HepG2 (cell line): Measurements from ENCODE around the gene WDFY1. TPM values are rescaled to one million over a fixed set of nuclear protein-coding genes. Genes with fewer than 3 reads are reported as not detected.

Experiments used
- CC2D1A ChIP-seq: sonication (generic); formaldehyde crosslinking; IDR thresholded peaks from 2 replicates; pipeline ENCODE4 v1.8.1; 2023; ENCODE audit warnings: mild to moderate bottlenecking, missing genetic modification reagents
- HNF4G ChIP-seq, 2 experiments: sonication (generic) in 1 of 2; formaldehyde crosslinking in 1 of 2; IDR thresholded peaks; 2 replicates each; pipeline versions ENCODE4 v1.4.0 to v1.6.1; 2011 to 2020; ENCODE audit warnings: borderline replicate concordance in 2 of 2, low read depth in 2 of 2, mild to moderate bottlenecking in 2 of 2, low read length in 1 of 2, missing genetic modification reagents in 1 of 2, moderate library complexity in 1 of 2
- KIAA2018 ChIP-seq: sonication (generic); formaldehyde crosslinking; IDR thresholded peaks from 2 replicates; pipeline ENCODE4 v1.5.0; 2020; ENCODE audit warnings: mild to moderate bottlenecking, missing genetic modification reagents, borderline replicate concordance
- MAF1 ChIP-seq: sonication (generic); formaldehyde crosslinking; IDR thresholded peaks from 2 replicates; pipeline ENCODE4 v1.5.0; 2020; ENCODE audit warnings: missing genetic modification reagents, borderline replicate concordance
- REPIN1 ChIP-seq: sonication (generic); formaldehyde crosslinking; IDR thresholded peaks from 2 replicates; pipeline ENCODE4 v1.8.0; 2022; ENCODE audit warnings: missing genetic modification reagents, low read depth, mild to moderate bottlenecking, borderline replicate concordance
- ZHX1 ChIP-seq: sonication (generic); formaldehyde crosslinking; IDR thresholded peaks from 2 replicates; pipeline ENCODE4 v1.8.1; 2022; ENCODE audit warnings: low read depth, mild to moderate bottlenecking, missing genetic modification reagents
- ZNF530 ChIP-seq: sonication (generic); formaldehyde crosslinking; IDR thresholded peaks from 2 replicates; pipeline ENCODE4 v1.5.0; 2020; ENCODE audit warnings: low read depth, mild to moderate bottlenecking, missing genetic modification reagents
- ZNF574 ChIP-seq: sonication (generic); formaldehyde crosslinking; IDR thresholded peaks from 2 replicates; pipeline ENCODE4 v1.4.0; 2020; ENCODE audit warnings: missing genetic modification reagents
- ZNF772 ChIP-seq: sonication (generic); formaldehyde crosslinking; IDR thresholded peaks from 2 replicates; pipeline ENCODE4 v1.5.0; 2020; ENCODE audit warnings: mild to moderate bottlenecking, missing genetic modification reagents
- polyA plus RNA-seq, 8 experiments: library from polyadenylated mRNA; depleted of rRNA in 3 of 8; stranded (reverse) in 7 of 8; unstranded in 1 of 8; fragments of >200 nt; fragmentation: Illumina TruSeq in 4 of 8; extraction: Trizol in 4 of 8; gene quantifications; 2 replicates each; pipeline versions ENCODE4 v1.2.1 to v1.2.3, GENCODE V29; 2011 to 2016; ENCODE audit warnings: low read depth in 4 of 8, missing spikeins in 1 of 8, mixed read lengths in 1 of 8; ENCODE audit not compliant: insufficient read depth in 1 of 8
- total RNA-seq, 5 experiments: library from RNA; depleted of rRNA; stranded (reverse); fragments of >200 nt; fragmentation: Illumina TruSeq; extraction: Trizol; gene quantifications; 2 replicates each; pipeline ENCODE4 v1.2.3, GENCODE V29; 2016; ENCODE audit warnings: low read depth in 1 of 5
- TF ChIP-seq, protein P1 (sequence below): sonication (generic); formaldehyde crosslinking; IDR thresholded peaks from 2 replicates; pipeline ENCODE4 v1.5.1; 2020; ENCODE audit warnings: mild to moderate bottlenecking, missing genetic modification reagents, moderate library complexity

WDFY1 gene
- total and polyA plus RNA-seq, 2 of the 13 experiments (the other 11 are each of a cell fraction or from before 2014, with no cell fraction given): 77.0 to 78.4 TPM

DNA sequence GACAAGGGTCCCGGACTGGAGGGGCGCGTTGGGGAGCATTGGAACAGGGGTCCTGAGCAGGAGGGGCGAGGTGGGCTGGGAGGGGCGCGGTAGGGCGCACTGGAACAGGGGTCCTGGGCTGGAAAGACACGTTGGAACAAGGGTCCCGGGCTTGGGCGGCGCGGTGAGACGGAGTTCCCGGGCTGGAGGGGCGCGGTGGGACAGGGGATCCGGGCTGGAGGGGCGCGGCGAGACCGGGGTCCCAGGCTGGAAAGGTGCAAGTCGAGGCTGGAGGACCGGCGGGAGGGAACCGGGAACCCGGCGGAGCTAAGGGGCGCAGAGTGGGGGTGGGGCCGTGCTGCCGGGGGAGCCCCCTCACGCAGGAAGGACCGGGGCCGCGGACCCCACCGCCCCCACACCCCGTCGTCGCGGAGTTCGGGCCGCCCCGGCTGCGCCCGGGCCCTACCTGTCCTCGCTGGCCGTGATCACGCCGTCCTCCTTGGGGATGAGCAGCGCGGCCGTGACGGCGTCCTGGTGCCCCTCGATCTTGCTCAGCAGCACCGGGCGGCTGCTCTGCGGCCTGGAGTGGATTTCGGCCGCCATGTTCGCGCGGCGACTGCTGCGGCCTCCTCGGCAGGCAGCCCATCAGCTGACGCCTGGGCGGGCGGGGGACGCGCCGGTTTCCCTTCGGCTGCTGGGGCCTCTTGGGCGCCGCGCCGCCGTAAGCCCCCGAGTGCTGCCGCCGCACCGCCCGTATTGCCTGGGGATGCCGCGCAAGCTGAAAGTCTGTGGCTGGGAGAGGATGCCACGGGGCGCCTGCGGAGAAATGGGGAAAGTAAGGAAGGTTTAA lies at the start of gene WDFY1 (continued):
- TF ChIP-seq ZHX1 (peak; percentile 91), ZNF530 (no peak), MAF1 (CRISPR knock-in tag) (peak; percentile 92), HNF4G (IDR thresholded peaks at IDR 0.05; ENCODE audit: borderline replicate concordance, low read depth, low read length) (peak; percentile 53; the same call in 1 of the 2 replicates), HNF4G (CRISPR knock-in tag; IDR thresholded peaks at IDR 0.05; ENCODE audit: borderline replicate concordance, low read depth) (no peak), ZNF772 (CRISPR knock-in tag) (peak; percentile 95), ZNF574 (CRISPR knock-in tag) (peak; percentile 93), KIAA2018 (CRISPR knock-in tag) (0 out of 2 replicates have a peak, but pooled peaks have one; percentile 47), CC2D1A (CRISPR knock-in tag) (no peak), REPIN1 (CRISPR knock-in tag) (peak; percentile 83; the same call in 1 of the 2 replicates)
- TF ChIP-seq, protein P1, sequence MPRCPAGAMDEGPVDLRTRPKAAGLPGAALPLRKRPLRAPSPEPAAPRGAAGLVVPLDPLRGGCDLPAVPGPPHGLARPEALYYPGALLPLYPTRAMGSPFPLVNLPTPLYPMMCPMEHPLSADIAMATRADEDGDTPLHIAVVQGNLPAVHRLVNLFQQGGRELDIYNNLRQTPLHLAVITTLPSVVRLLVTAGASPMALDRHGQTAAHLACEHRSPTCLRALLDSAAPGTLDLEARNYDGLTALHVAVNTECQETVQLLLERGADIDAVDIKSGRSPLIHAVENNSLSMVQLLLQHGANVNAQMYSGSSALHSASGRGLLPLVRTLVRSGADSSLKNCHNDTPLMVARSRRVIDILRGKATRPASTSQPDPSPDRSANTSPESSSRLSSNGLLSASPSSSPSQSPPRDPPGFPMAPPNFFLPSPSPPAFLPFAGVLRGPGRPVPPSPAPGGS (CRISPR knock-in tag): peak; percentile 95
